ENCODE data around the gene COL23A1.

DNA sequence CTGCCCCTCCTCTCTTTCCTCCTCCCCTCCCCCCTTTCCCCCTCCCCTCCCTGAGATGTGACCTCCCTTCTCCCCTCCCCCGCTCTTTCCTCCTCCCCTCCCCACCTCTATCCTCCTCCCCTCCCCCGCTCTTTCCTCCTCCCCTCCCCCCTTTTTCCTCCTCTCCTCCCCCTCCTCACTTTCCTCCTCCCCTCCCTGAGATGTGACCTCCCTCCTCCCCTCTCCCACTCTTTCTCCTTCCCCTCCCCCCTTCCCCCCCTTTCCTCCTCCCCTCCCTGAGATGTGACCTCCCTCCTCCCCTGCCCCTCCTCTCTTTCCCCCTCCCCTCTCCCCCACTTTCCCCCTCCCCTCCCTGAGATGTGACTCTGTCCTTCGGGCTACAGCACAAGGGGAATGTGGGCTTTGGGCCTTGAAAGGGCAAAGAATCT, 169.8 kb downstream of the COL23A1 start:
- no peak for TF ChIP-seq CTCF (conservative IDR thresholded peaks at IDR 0.05; ENCODE audit: low read depth in 2 of 2)
- no peak for TF ChIP-seq POLR2AphosphoS5 (IDR thresholded peaks at IDR 0.05; ENCODE audit: low read depth)
- TF ChIP-seq ZNF331 (CRISPR knock-in tag; IDR thresholded peaks at IDR 0.05; ENCODE audit: low read depth): no peak
- TF ChIP-seq, protein P1, sequence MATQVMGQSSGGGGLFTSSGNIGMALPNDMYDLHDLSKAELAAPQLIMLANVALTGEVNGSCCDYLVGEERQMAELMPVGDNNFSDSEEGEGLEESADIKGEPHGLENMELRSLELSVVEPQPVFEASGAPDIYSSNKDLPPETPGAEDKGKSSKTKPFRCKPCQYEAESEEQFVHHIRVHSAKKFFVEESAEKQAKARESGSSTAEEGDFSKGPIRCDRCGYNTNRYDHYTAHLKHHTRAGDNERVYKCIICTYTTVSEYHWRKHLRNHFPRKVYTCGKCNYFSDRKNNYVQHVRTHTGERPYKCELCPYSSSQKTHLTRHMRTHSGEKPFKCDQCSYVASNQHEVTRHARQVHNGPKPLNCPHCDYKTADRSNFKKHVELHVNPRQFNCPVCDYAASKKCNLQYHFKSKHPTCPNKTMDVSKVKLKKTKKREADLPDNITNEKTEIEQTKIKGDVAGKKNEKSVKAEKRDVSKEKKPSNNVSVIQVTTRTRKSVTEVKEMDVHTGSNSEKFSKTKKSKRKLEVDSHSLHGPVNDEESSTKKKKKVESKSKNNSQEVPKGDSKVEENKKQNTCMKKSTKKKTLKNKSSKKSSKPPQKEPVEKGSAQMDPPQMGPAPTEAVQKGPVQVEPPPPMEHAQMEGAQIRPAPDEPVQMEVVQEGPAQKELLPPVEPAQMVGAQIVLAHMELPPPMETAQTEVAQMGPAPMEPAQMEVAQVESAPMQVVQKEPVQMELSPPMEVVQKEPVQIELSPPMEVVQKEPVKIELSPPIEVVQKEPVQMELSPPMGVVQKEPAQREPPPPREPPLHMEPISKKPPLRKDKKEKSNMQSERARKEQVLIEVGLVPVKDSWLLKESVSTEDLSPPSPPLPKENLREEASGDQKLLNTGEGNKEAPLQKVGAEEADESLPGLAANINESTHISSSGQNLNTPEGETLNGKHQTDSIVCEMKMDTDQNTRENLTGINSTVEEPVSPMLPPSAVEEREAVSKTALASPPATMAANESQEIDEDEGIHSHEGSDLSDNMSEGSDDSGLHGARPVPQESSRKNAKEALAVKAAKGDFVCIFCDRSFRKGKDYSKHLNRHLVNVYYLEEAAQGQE (IDR thresholded peaks at IDR 0.05; ENCODE audit: unreplicated experiment): no peak
- no peak for TF ChIP-seq EZH2 (IDR thresholded peaks at IDR 0.05; ENCODE audit: low read depth, unreplicated experiment)

Data from GM23338 (cell line).